Measurements from ENCODE around the gene KNSTRN.

DNA sequence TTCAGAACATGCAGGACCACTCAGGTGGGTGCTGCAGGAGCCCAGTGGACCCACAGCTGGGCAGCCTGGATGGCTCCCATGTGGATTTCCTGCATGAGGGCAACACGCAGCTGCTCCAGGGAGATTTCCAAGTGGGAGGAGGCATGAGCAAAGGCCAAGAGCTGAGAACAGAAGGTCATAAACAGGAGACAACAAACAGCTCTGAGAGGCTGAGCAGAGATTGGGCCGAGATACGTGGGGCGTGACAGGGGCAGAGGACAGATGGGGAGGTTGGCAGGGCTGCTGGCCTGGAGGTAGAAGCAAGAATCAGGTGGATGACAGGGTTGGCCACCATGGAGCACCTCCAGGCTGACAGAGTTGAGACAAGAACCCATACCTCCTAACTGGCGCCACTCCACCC, 28.8 kb upstream of the KNSTRN start:
- TF ChIP-seq EZH2 (IDR thresholded peaks at IDR 0.05) (no peak), POLR2AphosphoS5 (IDR thresholded peaks at IDR 0.05; ENCODE audit: borderline replicate concordance, low read depth, low read length) (no peak)

Measured in SK-N-MC (cell line).